ENCODE results near the gene ADGRV1.

ADGRV1 gene

DNA sequence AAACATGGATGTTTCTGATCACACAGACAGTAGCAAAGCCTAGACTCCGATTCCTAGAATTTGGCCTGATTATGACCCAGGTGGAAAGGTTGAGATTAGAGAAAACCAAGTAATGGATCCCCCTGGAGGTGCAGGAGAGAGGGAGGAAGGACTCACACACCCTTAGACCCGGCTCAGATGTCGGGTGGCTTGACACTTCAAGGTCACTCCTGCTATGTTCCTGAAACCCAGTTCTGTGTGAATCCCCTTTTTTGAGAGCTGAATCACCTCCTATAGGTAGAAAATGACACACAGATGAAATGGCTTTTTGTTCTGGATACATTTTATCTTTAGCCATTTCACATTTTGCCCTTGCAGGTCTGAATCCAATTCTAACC, 631.7 kb downstream of the ADGRV1 start:
- DNase-seq (ENCODE audit: low read depth in 3 of 3): no peak

GRCh38 chr5:91194824-91195381, 636.3 kb downstream of the ADGRV1 start:
- no peak for DNase-seq (ENCODE audit: low read depth in 3 of 3)

- DNase-seq (ENCODE audit: low read depth in 3 of 3): no peak
Measured at GRCh38 chr5:91200692-91201091, 642.1 kb downstream of the ADGRV1 start.

DNA sequence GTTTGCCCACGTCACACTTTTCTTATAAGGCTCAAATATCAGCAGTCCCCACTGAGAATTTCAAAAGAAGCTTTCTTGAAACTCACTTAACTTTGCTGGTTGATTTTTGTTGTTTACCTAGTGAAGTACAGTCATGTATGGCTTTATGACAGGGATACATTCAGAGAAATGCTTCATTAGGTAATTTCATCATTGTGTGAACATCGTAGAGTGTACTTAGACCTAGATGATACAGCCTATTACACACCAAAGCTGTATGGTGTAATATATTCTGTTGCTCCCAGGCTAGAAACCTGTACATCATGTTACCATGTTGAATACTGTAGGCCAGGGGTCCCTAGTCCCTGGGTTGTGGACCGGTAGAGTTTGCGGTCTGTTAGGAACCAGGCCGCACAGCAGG, 647.5 kb downstream of the ADGRV1 start:
- no peak for DNase-seq (ENCODE audit: low read depth in 3 of 3)

DNA sequence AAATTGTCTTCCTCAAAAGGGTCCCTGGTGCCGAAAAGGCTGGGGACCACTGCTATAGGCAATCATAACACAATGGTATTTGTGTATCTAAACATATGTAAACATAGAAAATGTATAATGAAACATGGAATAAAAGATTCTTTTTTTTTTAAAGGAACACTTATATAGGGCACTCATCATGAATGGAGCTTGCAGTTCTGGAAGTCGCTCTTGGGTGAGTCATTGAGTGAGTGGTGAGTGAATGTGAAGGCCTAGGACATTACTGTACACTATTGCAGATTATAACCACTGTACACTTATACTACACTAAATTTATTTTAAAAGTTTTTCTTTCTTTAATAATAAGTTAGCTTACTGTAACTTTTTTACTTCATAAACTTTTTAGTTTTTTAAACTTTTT, 648.1 kb downstream of the ADGRV1 start:
- DNase-seq (ENCODE audit: low read depth in 3 of 3): no peak

GRCh38 chr5:91207248-91207647, 648.7 kb downstream of the ADGRV1 start:
- DNase-seq (ENCODE audit: low read depth in 3 of 3): no peak

GRCh38 chr5:91211997-91212713, 653.6 kb downstream of the ADGRV1 start:
- no peak for DNase-seq (ENCODE audit: low read depth in 3 of 3)

- DNase-seq (ENCODE audit: low read depth in 3 of 3): no peak
Measured at GRCh38 chr5:91212714-91213092, 654.1 kb downstream of the ADGRV1 start.
